Stimulated activated CD4-positive, alpha-beta T cell treated with anti-CD3 and anti-CD28 coated beads, Interleukin-4, amount 100 ng/mL, for 1 hour (primary cell): ENCODE data around the gene TAS2R46.
"Not testable (repeated sequence)": the region's sequence is repeated elsewhere in the genome, so short reads cannot be mapped to it uniquely, and the experiment has no call there.

ENCODE experiments used
- DNase-seq: peaks from one replicate; pipeline ENCODE4 v3.0.0-alpha.2; 2020

Gene TAS2R46

GRCh38 chr12:11062194-11062593 is at the start of gene TAS2R46:
Gene TAS2R46, minus strand, starts transcription at chr12:11062294. Its CDS starts 0 bp downstream, at chr12:11062294.
- not testable (repeated sequence) for DNase-seq

- DNase-seq, result not testable (repeated sequence)
These were observed 49.1 kb upstream of the TAS2R46 start for GRCh38 chr12:11111213-11111612.

GRCh38 chr12:11108862-11109261 is 46.8 kb upstream of the TAS2R46 start:
- no peak for DNase-seq

GRCh38 chr12:11107719-11108118 is 45.6 kb upstream of the TAS2R46 start:
- DNase-seq, result no peak

- no peak for DNase-seq
These were observed 44.2 kb upstream of the TAS2R46 start for GRCh38 chr12:11106288-11106687.

GRCh38 chr12:11105546-11105945 is 43.5 kb upstream of the TAS2R46 start:
- no peak for DNase-seq

- DNase-seq, result not testable (repeated sequence)
These were observed 32.8 kb upstream of the TAS2R46 start for GRCh38 chr12:11094910-11095309.

GRCh38 chr12:11092128-11092527 is 30.0 kb upstream of the TAS2R46 start, which contains the start of gene TAS2R43:
Gene TAS2R43, minus strand, starts transcription at chr12:11092313. Its CDS starts 84 bp downstream, at chr12:11092229.
- no peak for DNase-seq

- DNase-seq, result no peak
These were observed 27.2 kb upstream of the TAS2R46 start for GRCh38 chr12:11089246-11089645.

- DNase-seq, result no peak
These were observed 23.3 kb upstream of the TAS2R46 start for GRCh38 chr12:11085419-11085818.

GRCh38 chr12:11081987-11082386 is 19.9 kb upstream of the TAS2R46 start:
- DNase-seq, result no peak

GRCh38 chr12:11078246-11078645 is 16.2 kb upstream of the TAS2R46 start:
- no peak for DNase-seq

GRCh38 chr12:11075642-11076041 is 13.5 kb upstream of the TAS2R46 start:
- DNase-seq, result no peak

GRCh38 chr12:11071414-11071813 is 9.3 kb upstream of the TAS2R46 start:
- no peak for DNase-seq

GRCh38 chr12:11070999-11071398 is 8.9 kb upstream of the TAS2R46 start:
- no peak for DNase-seq

GRCh38 chr12:11069854-11070365 is 7.8 kb upstream of the TAS2R46 start:
- no peak for DNase-seq

GRCh38 chr12:11067514-11067913 is 5.4 kb upstream of the TAS2R46 start:
- DNase-seq, result no peak

GRCh38 chr12:11059784-11060183 is 2.3 kb downstream of the TAS2R46 start:
- no peak for DNase-seq

- DNase-seq, result no peak
These were observed 3.1 kb downstream of the TAS2R46 start for GRCh38 chr12:11059041-11059440.

GRCh38 chr12:11055306-11055705 is 6.8 kb downstream of the TAS2R46 start:
- DNase-seq, result no peak

- DNase-seq, result not testable (repeated sequence)
These were observed 12.1 kb downstream of the TAS2R46 start for GRCh38 chr12:11049806-11050531.

- not testable (repeated sequence) for DNase-seq
These were observed 20.7 kb downstream of the TAS2R46 start for GRCh38 chr12:11041366-11041765.

GRCh38 chr12:11040162-11040561 is 21.9 kb downstream of the TAS2R46 start:
- no peak for DNase-seq

GRCh38 chr12:11039171-11039570 is 22.9 kb downstream of the TAS2R46 start:
- DNase-seq, result no peak

- DNase-seq, result not testable (repeated sequence)
These were observed 28.1 kb downstream of the TAS2R46 start for GRCh38 chr12:11033959-11034358.
